Neuron (in vitro differentiated cells): ENCODE results near the gene MED13.

Source experiments
- H2AFZ ChIP-seq: one replicate; pipeline ENCODE4 v1.6.1; 2013; ENCODE audit warnings: low read depth, mild to moderate bottlenecking, inconsistent platforms, low read length, moderate library complexity
- H3K27me3 ChIP-seq: one replicate; pipeline ENCODE4 v1.6.1; 2013; ENCODE audit warnings: low read length; ENCODE audit not compliant: insufficient read depth
- H3K36me3 ChIP-seq: one replicate; pipeline ENCODE4 v1.6.1; 2013; ENCODE audit warnings: low read length; ENCODE audit not compliant: insufficient read depth
- H3K4me1 ChIP-seq: one replicate; pipeline ENCODE4 v1.6.1; 2013; ENCODE audit warnings: low read length; ENCODE audit not compliant: insufficient read depth
- H3K4me3 ChIP-seq: 2 replicates; pipeline ENCODE4 v1.5.1; 2013; ENCODE audit warnings: mild to moderate bottlenecking, low read length, moderate library complexity
- H3K9me3 ChIP-seq: one replicate; pipeline ENCODE4 v1.6.1; 2013; ENCODE audit warnings: low read length

The MED13 gene

DNA sequence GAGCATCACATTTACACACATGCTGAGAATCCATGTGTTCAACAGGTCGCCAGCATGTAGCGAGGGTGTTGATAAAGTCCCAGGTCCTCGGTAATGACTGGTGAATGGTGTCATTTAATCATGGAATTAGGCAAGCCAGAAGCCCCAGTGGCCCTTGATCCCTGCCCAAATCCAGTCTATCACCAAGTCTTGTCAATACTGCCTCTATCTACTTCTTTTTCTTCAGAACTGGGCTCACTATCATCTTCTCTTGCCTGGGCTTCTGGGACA is 31.3 kb upstream of the MED13 start:
- Histone ChIP-seq H3K36me3 (no peaks in the 10 kb centered on the region), H2AFZ (no peak overlapping the region), H3K27me3 (peaks cover 2% of the 10 kb centered on the region), H3K9me3 (no peaks in the 10 kb centered on the region), H3K4me3 (no peak overlapping the region), H3K4me1 (peaks cover 2% of the 10 kb centered on the region)

DNA sequence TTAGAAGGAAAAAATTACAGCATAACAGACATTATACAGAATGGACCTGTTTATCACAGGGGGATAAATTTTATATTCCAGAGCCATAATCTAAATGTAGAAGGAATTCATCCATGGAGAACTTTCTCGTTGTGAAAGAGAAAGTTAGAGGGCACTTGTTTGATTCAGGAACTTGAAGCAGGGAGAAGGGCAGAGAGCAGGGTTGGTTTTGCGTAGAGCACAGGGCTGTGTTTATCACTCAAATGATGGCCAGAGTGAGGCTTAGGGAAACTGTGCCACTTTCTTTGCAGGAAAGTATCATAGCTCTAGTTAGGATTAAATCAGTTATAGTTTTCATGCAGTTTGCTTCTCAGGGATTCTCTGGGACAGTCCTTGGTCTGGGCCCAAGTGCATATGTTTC is 29.1 kb upstream of the MED13 start:
- Histone ChIP-seq H3K36me3 (no peaks in the 10 kb centered on the region), H3K27me3 (no peaks in the 10 kb centered on the region), H3K4me1 (peaks cover 2% of the 10 kb centered on the region), H2AFZ (no peak overlapping the region), H3K4me3 (no peak overlapping the region), H3K9me3 (no peaks in the 10 kb centered on the region)

DNA sequence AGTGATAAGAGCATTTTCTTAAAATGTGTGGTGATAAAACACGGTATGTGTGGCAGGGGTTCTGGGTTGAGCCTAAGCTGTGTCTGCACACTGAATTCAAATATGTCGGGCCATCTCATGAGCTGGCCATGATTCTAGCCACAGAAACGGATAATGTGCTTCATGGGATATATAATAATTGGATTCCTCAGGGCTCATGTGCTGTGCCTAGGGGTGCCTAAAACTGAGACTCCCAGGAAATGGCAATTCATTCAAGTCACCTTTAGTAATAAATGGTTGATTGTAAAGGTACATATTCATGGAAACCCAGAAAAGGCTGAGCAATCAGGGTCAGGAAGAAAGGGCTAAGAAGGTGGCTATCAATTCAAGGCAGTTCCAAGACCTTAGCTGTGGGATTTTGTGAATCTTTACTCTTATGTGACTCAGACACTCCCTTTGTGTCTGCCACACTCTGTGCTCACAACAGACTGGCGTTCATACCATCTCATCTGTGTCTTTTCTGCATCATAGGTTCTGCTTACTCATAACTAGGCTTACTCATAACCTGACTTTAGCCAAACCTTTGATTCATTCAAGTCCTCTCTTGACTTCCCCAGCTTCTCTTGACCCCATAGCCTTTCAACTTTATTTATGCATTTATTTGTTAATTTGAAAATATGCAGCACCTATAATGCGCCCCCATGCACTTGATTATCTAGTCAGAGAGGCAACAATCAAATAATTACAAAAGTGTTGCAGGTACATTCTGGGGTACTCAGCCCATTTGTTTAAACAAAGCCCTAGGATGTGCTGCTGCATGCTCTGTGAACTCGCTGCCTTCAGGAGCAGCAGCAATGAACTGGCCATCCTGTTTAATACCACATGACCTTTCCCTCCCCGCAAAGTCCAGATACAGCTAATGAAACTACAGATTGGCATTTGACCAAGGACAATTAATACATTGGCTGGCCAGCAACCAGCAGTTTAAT is 28.4 kb upstream of the MED13 start:
- Histone ChIP-seq H2AFZ (no peak overlapping the region), H3K36me3 (no peaks in the 10 kb centered on the region), H3K4me1 (peaks cover 2% of the 10 kb centered on the region), H3K27me3 (no peaks in the 10 kb centered on the region), H3K9me3 (no peaks in the 10 kb centered on the region), H3K4me3 (no peak overlapping the region)

DNA sequence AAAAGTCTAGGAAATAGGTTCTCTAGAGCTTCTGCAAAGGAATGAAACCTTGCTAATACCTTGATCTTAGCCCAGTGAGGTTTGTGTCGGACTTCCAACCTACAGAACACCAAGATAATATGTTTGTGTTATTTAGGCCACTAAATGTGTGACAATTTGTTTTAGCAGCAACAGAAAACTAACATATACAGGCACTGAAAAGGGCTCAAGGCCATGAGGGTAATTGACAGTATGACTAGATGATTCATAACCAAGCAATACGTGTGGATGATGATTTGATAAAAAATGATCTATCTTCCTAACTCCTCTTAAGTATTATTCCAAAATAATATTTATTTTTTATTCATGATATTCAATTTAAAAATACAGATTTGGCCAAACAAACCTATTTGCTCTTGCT is 27.7 kb upstream of the MED13 start:
- H3K4me3 ChIP-seq, result no peak overlapping the region

DNA sequence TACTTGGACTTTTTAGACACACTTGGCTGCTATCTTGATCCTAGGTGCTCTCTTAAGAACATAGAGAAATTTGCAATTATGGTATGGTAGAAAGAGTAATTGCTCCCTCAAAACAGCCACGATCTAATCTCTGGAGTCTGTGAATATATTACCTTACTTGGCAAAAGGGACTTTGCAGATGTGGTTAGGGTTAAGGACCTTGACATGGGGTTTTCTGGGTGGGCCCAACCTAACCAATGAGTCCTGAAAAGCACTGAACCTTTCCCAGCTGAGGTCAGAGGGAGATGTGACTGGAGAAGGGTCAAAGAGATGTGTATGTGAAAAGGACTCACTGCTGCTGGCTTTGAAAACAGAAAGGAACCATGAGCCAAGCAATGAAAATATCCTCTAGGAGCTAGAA is 26.7 kb upstream of the MED13 start:
- H3K9me3 ChIP-seq, result no peaks in the 10 kb centered on the region
- no peaks in the 10 kb centered on the region for H3K36me3 ChIP-seq
- H3K27me3 ChIP-seq, result no peaks in the 10 kb centered on the region
- no peak overlapping the region for H2AFZ ChIP-seq
- H3K4me1 ChIP-seq, result peaks cover 2% of the 10 kb centered on the region
- H3K4me3 ChIP-seq, result no peak overlapping the region

More for the DNA sequence above, 27.7 kb upstream of the MED13 start:
- H3K4me1 ChIP-seq, result peaks cover 2% of the 10 kb centered on the region
- no peaks in the 10 kb centered on the region for H3K36me3 ChIP-seq
- no peaks in the 10 kb centered on the region for H3K27me3 ChIP-seq
- no peaks in the 10 kb centered on the region for H3K9me3 ChIP-seq
- H2AFZ ChIP-seq, result no peak overlapping the region

DNA sequence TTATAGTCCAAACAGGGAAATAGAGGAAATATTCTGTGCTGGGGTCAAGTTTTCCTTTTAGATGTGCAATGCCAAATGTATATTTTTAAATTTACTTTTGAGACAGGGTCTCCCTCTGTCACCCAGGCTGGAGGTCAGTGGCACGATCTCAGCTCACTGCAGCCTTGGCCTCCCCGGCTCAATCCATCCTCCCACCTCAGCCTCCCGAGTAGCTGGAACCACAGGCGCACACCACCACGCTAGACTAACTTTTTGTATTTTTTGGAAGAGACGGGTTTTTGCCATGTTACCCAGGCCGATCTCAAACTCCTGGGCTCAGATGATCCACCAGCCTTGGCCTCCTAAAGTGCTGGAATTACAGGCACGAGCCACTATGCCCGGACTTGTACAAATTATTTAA is 25.8 kb upstream of the MED13 start:
- Histone ChIP-seq H2AFZ (no peak overlapping the region), H3K36me3 (no peaks in the 10 kb centered on the region), H3K4me1 (peaks cover 2% of the 10 kb centered on the region), H3K9me3 (no peaks in the 10 kb centered on the region), H3K4me3 (no peak overlapping the region), H3K27me3 (no peaks in the 10 kb centered on the region)

DNA sequence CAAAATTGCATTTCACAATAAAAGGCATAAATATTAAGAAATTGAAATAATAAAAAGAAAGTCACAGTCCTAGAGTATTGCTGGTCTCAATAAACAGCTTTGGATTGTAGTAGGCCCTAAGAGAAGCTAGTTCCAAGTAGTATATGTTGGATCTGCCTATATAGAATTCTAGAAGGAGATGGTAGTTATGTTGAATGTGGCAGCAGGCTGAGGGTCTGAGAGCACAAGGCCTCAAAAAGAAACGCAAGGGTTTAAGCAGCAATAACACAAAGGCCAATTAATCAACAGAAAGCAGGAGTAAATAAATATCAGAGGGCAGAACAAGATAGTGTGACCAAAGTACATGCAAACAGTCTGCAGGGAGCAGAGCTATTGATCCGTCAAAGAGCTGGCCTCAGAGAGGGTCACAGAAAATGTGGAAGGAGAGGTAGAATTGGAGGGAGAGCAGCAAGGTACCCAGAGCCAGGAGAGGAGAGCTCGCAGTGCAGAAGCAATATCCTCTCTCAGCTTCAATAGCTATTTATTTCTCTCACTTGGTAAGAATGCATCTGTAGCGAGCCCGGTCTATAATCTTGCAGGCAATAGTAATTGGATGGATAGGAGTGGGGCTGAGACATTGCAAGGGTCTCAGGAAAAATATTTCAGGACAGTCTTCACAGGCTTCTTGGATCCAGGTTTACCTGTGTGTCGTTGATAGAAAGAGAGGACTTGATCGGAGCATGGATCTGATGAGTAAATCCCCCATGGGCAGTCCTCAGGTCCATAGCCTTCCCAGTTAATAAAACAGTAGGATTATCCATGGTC is 25.1 kb upstream of the MED13 start:
- Histone ChIP-seq H2AFZ (no peak overlapping the region), H3K27me3 (no peaks in the 10 kb centered on the region), H3K4me1 (peaks cover 2% of the 10 kb centered on the region), H3K9me3 (no peaks in the 10 kb centered on the region), H3K36me3 (no peaks in the 10 kb centered on the region), H3K4me3 (no peak overlapping the region)

DNA sequence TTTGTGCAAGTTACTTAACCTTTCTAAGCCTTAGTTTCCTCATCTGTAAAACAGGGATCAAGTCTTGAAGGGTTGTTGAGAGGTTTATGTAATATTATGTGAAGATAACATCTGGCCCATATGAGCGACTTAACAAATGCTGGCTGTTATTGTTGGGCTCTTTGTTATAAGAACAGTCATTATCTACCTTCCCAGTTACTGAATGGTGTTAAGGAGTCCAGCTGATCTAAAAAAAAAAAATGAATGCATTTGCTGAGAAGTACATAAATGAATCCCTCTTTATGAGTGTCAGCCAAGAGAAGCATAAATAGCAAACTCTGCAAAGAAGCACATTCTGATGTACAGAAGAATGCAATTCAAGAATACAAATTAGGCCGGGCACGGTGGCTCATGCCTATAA is 24.3 kb upstream of the MED13 start:
- peaks cover 2% of the 10 kb centered on the region for H3K4me1 ChIP-seq
- no peaks in the 10 kb centered on the region for H3K36me3 ChIP-seq
- H3K4me3 ChIP-seq, result no peak overlapping the region
- no peaks in the 10 kb centered on the region for H3K9me3 ChIP-seq
- H2AFZ ChIP-seq, result no peak overlapping the region
- no peaks in the 10 kb centered on the region for H3K27me3 ChIP-seq

DNA sequence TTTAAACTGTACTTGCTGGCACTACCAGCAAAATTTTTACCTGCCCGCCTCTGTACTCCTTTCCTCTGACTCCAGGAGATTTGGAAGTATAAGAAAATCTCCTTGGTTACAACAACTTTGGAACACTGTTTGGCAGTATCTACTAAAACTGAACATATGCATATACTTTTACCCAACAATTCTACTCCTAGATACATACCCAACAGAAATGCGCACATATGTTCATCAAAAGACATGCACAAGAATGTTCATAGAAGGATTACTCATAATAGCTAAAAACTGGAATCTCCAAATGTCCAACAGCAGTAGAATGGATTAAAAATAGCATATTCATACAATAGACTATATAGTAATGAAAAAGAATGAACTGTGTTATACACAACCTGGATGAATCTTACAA is 21.7 kb upstream of the MED13 start:
- Histone ChIP-seq H3K27me3 (no peaks in the 10 kb centered on the region), H3K36me3 (no peaks in the 10 kb centered on the region), H2AFZ (no peak overlapping the region), H3K4me3 (no peak overlapping the region), H3K4me1 (no peaks in the 10 kb centered on the region), H3K9me3 (no peaks in the 10 kb centered on the region)

DNA sequence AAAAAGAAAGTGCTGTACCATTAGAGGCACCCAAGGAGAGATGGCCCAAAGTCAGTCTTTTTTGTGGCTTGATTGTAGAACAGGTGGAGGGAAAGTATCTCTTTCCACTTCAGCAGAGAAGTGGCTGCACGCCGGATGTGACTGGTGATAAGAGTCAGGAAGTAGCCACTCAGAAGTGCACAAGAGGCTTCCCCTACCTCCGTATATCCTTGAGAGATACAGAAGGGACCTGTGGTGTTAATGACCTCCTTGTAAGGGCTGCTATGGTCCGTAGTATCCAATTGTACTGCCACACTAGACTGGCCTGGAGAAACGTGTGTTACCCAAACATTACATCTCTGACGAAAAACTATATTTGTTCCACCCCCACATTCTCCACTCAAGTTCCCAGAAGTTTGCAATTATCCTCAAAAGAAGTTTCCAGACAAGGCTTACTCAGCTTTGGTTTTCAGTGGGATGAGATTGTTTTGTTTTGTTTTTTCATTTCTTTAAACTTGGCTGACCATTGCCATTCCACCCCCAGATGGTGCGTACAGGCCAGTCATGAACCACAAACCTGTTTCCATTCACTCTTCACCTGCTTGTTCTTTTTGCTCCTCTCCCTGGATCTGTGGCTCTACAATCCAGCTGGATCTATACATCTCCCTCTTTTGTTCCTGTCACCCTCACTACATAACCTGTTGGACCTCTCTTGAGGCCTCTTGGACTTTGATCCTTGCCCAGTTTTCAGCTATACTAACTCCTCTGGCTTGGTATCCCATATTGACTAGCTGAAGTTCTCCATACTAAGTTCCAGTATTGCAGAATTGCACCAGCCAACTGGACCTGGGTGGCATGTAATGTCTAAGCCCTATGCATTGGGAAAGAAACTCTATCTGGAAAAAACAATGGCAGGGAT is 20.7 kb upstream of the MED13 start:
- no peaks in the 10 kb centered on the region for H3K27me3 ChIP-seq
- H3K4me1 ChIP-seq, result no peaks in the 10 kb centered on the region
- no peaks in the 10 kb centered on the region for H3K9me3 ChIP-seq
- no peak overlapping the region for H2AFZ ChIP-seq
- no peak overlapping the region for H3K4me3 ChIP-seq
- H3K36me3 ChIP-seq, result no peaks in the 10 kb centered on the region

DNA sequence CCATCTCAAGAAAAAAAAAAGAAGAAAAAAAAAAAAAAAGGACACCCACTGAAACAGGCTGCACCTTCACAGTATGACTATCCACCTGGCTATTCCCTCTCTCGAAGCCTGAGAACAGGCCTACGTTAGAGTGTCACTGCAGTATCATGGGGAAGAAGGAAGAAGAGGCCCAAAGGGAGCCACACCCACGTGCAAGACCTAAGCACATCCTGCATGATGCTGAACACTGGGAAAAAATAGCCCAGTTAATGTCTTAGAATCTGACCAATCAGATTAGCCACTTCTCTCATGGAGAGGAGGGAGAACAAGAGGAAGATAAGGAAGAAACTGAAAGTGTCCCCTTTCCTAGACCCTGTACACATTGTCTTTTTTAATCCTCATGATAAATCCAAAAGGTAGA is 19.5 kb upstream of the MED13 start:
- H3K4me1 ChIP-seq, result no peaks in the 10 kb centered on the region
- H3K9me3 ChIP-seq, result no peaks in the 10 kb centered on the region
- no peak overlapping the region for H3K4me3 ChIP-seq
- H2AFZ ChIP-seq, result no peak overlapping the region
- H3K36me3 ChIP-seq, result no peaks in the 10 kb centered on the region
- no peaks in the 10 kb centered on the region for H3K27me3 ChIP-seq

DNA sequence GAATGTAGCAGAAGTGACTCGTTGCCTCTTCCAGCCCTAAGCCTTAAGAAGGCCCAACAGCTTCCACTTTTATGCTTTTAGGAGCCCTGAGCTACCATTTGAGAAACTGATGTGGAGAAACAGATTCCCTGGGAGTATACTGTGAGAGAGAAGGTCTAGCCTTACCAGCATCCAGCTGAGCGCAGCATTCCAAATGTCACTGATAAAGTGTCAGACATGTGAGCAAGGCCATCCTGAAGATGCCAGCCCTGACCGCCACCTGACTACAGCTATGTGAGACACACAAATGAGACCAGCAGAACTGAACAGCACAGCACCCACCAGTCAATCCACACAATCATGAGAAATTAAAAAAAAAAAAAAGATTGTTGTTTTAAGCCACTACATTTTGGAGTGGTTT is 18.6 kb upstream of the MED13 start:
- H3K4me1 ChIP-seq, result no peaks in the 10 kb centered on the region
- no peaks in the 10 kb centered on the region for H3K27me3 ChIP-seq
- H2AFZ ChIP-seq, result no peak overlapping the region
- H3K9me3 ChIP-seq, result no peaks in the 10 kb centered on the region
- no peaks in the 10 kb centered on the region for H3K36me3 ChIP-seq
- no peak overlapping the region for H3K4me3 ChIP-seq

DNA sequence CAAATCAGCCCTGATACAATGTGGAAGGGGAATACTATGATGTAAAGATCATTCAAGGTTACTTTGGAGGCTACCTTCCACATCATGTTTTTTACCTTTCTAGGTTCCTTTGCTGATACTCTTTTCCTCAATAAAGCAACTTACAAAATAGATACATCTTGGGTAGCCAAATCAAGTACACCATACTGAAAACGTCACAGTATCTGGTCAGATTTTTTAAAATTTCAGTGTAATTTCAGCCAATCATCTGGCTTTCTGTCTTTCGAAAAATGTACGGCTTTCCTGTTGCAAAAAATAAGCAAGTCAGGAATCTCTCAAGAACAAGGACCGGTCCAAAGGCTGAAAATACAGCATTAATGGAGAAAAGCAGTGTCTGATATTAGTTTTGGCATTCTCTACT is 15.6 kb upstream of the MED13 start:
- Histone ChIP-seq H3K9me3 (peaks cover 4% of the 10 kb centered on the region), H3K36me3 (no peaks in the 10 kb centered on the region), H3K27me3 (no peaks in the 10 kb centered on the region), H3K4me1 (no peaks in the 10 kb centered on the region), H3K4me3 (no peak overlapping the region), H2AFZ (no peak overlapping the region)
